Measurements from ENCODE around the gene PAQR4. TPM values are rescaled to one million over a fixed set of nuclear protein-coding genes. Genes with fewer than 3 reads are reported as not detected.

PAQR4 gene
- total and polyA plus RNA-seq, 12 donors: 3.7 to 17.9 (median 7.1) TPM

- Histone ChIP-seq H3K27me3 (peaks cover 0 to 32% (median 11%) of the 10 kb centered on the region in 7 donors), H3K36me3 (no peaks in the 10 kb centered on the region), H3K4me1 (peaks cover 3 to 38% (median 17%) of the 10 kb centered on the region in 9 donors), H3K27ac (peak overlapping the region; percentile 47 to 95 (median 84)), H3K9me3 (no peaks in the 10 kb centered on the region), H3K4me3 (no peak overlapping the region)
- intact Hi-C loops (cut with DNase I): no loop called here
- WGBS, 2 donors: 41 to 59% methylated on average over 15 of the region's 15 CpGs
- peak; percentile 54 to 64 for DNase-seq
- peak; percentile 57 to 87 (median 77) for ATAC-seq
- no peak for TF ChIP-seq CTCF (IDR thresholded peaks at IDR 0.05)
Measured at GRCh38 chr16:2985893-2986355, 16.8 kb downstream of the PAQR4 start.

GRCh38 chr16:2986623-2987188 lies 17.6 kb downstream of the PAQR4 start:
- intact Hi-C loops (cut with DNase I): no loop called here

GRCh38 chr16:2987286-2987685 lies 18.1 kb downstream of the PAQR4 start:
- intact Hi-C loops (cut with DNase I): no loop called here
- Histone ChIP-seq H3K4me1 (peaks cover 3 to 32% (median 12%) of the 10 kb centered on the region in 9 donors), H3K9me3 (no peaks in the 10 kb centered on the region), H3K4me3 (no peak overlapping the region), H3K27me3 (peaks cover 0 to 32% (median 11%) of the 10 kb centered on the region in 7 donors), H3K27ac (no peak overlapping the region), H3K36me3 (no peaks in the 10 kb centered on the region)
- DNase-seq: no peak
- no peak for ATAC-seq
- no peak for TF ChIP-seq CTCF (IDR thresholded peaks at IDR 0.05)
- WGBS, 2 donors: 85 to 86% methylated on average over 9 of the region's 9 CpGs

More at GRCh38 chr16:2986623-2987188, 17.6 kb downstream of the PAQR4 start:
- no peak for TF ChIP-seq CTCF (IDR thresholded peaks at IDR 0.05)
- peak in 1 of 8 donors; percentile 5 for ATAC-seq
- no peak for DNase-seq
- peak overlapping the region in 4 of 10 donors; percentile 81 to 95 (median 90) for H3K27ac ChIP-seq
- WGBS, 2 donors: 76 to 84% methylated on average over 17 of the region's 17 CpGs
- H3K27me3 ChIP-seq: peaks cover 0 to 32% (median 11%) of the 10 kb centered on the region in 7 donors
- no peaks in the 10 kb centered on the region for H3K9me3 ChIP-seq
- no peaks in the 10 kb centered on the region for H3K36me3 ChIP-seq
- H3K4me1 ChIP-seq: peaks cover 3 to 32% (median 12%) of the 10 kb centered on the region in 9 donors
- H3K4me3 ChIP-seq: no peak overlapping the region

GRCh38 chr16:2987833-2988232 lies 18.7 kb downstream of the PAQR4 start:
- intact Hi-C loops (cut with DNase I): no loop called here
- peak in 1 of 8 donors; percentile 1 for ATAC-seq

More at GRCh38 chr16:2987833-2988232, 18.7 kb downstream of the PAQR4 start:
- Histone ChIP-seq H3K36me3 (no peaks in the 10 kb centered on the region), H3K9me3 (no peaks in the 10 kb centered on the region), H3K27me3 (peaks cover 0 to 32% (median 11%) of the 10 kb centered on the region in 7 donors), H3K4me1 (peaks cover 3 to 32% (median 12%) of the 10 kb centered on the region in 9 donors), H3K4me3 (no peak overlapping the region), H3K27ac (no peak overlapping the region)
- no peak for DNase-seq
- TF ChIP-seq CTCF (IDR thresholded peaks at IDR 0.05): no peak
- WGBS, 2 donors: 52 to 59% methylated on average over 8 of the region's 8 CpGs
